Uterus (tissue), 4 donors: Measurements from ENCODE around the gene FGFR2. TPM values are rescaled to one million over a fixed set of nuclear protein-coding genes. Genes with fewer than 3 reads are reported as not detected.

Source experiments
- DNase-seq, 2 donors: peaks; one replicate each; pipeline ENCODE4 v3.0.0-alpha.2; 2019 to 2020
- H3K27ac ChIP-seq, 2 donors: fragments of 200-600 bp; sonication (generic); 1 replicate in 1 of 2; 2 replicates in 1 of 2; pipeline ENCODE4 v1.5.1; 2016 to 2018
- H3K27me3 ChIP-seq, 2 donors: fragments of 200-600 bp; sonication (generic); one replicate each; pipeline ENCODE4 v1.5.1; 2018 to 2019; ENCODE audit warnings: control low read depth in 1 of 2
- H3K36me3 ChIP-seq, 2 donors: fragments of 200-600 bp; sonication (generic); one replicate each; pipeline ENCODE4 v1.5.1; 2019; ENCODE audit warnings: control low read depth in 1 of 2
- H3K4me1 ChIP-seq, 2 donors: fragments of 200-600 bp; sonication (generic); one replicate each; pipeline ENCODE4 v1.5.1; 2018 to 2019; ENCODE audit warnings: control low read depth in 1 of 2
- H3K4me3 ChIP-seq, 2 donors: fragments of 200-600 bp; sonication (generic); 1 replicate in 1 of 2; 2 replicates in 1 of 2; pipeline ENCODE4 v1.5.1; 2018 to 2019; ENCODE audit warnings: mild to moderate bottlenecking in 1 of 2
- H3K9me3 ChIP-seq, 2 donors: fragments of 200-600 bp; sonication (generic); one replicate each; pipeline ENCODE4 v1.5.1; 2019; ENCODE audit warnings: control low read depth in 1 of 2
- CTCF ChIP-seq, 4 experiments: fragments of 200-600 bp in 2 of 4; fragments of 450-650 bp in 2 of 4; sonication (generic) in 2 of 4; IDR thresholded peaks; one replicate each; pipeline ENCODE4 v1.5.1; 2016 to 2019; ENCODE audit warnings: antibody characterized with exemption in 4 of 4, mild to moderate bottlenecking in 2 of 4, moderate library complexity in 1 of 4
- POLR2A ChIP-seq, 2 donors: fragments of 450-650 bp; IDR thresholded peaks; one replicate each; pipeline ENCODE4 v1.6.1; 2016; ENCODE audit warnings: antibody characterized with exemption in 2 of 2, mild to moderate bottlenecking in 1 of 2, moderate library complexity in 1 of 2
- intact Hi-C: fragments of 100-400 bp; cut with DNase I; formaldehyde crosslinking; loops from one replicate; pipeline ENCODE4 v1.15.1; 2023; ENCODE audit warnings: low total_unique reads
- total RNA-seq, 4 donors: library from RNA; depleted of rRNA in 3 of 4; stranded (reverse); fragments of >200 nt in 3 of 4; gene quantifications; one replicate each; pipeline versions ENCODE4 v1.1.0 to v1.2.4, GENCODE V29; 2014 to 2023
- donor health status: DM: yes; HTN: yes; CAD: no.

Gene FGFR2
- total RNA-seq, 4 donors from 2014 or later, result 27.4 to 159 (median 111) TPM

GRCh38 chr10:121436630-121437341 lies 161.5 kb downstream of the FGFR2 start:
- DNase-seq, result no peak
- Histone ChIP-seq H3K36me3 (no peaks in the 10 kb centered on the region), H3K27ac (peak overlapping the region; percentile 61 to 65), H3K27me3 (no peaks in the 10 kb centered on the region), H3K9me3 (no peaks in the 10 kb centered on the region), H3K4me1 (no peaks in the 10 kb centered on the region), H3K4me3 (no peak overlapping the region)
- intact Hi-C loops, result no loop called here
- no peak for TF ChIP-seq POLR2A (IDR thresholded peaks at IDR 0.05)
- no peak for TF ChIP-seq CTCF (IDR thresholded peaks at IDR 0.05)

GRCh38 chr10:121436281-121436629 lies 162.0 kb downstream of the FGFR2 start:
- Histone ChIP-seq H3K4me3 (no peak overlapping the region), H3K4me1 (no peaks in the 10 kb centered on the region), H3K36me3 (no peaks in the 10 kb centered on the region), H3K27me3 (no peaks in the 10 kb centered on the region), H3K27ac (peak overlapping the region; percentile 61 to 65), H3K9me3 (no peaks in the 10 kb centered on the region)
- no peak for DNase-seq
- TF ChIP-seq CTCF (IDR thresholded peaks at IDR 0.05), result no peak
- TF ChIP-seq POLR2A (IDR thresholded peaks at IDR 0.05), result no peak
- intact Hi-C loops, result no loop called here

GRCh38 chr10:121435099-121435875 lies 163.0 kb downstream of the FGFR2 start:
- Histone ChIP-seq H3K9me3 (no peaks in the 10 kb centered on the region), H3K27ac (peak overlapping the region in 1 of 2 donors; percentile 65), H3K36me3 (no peaks in the 10 kb centered on the region), H3K4me3 (no peak overlapping the region), H3K27me3 (no peaks in the 10 kb centered on the region), H3K4me1 (no peaks in the 10 kb centered on the region)
- TF ChIP-seq CTCF (IDR thresholded peaks at IDR 0.05), result no peak
- TF ChIP-seq POLR2A (IDR thresholded peaks at IDR 0.05), result no peak
- DNase-seq, result no peak
- intact Hi-C loops, result no loop called here

- Histone ChIP-seq H3K9me3 (no peaks in the 10 kb centered on the region), H3K36me3 (no peaks in the 10 kb centered on the region), H3K4me3 (no peak overlapping the region), H3K4me1 (no peaks in the 10 kb centered on the region), H3K27ac (no peak overlapping the region), H3K27me3 (no peaks in the 10 kb centered on the region)
- TF ChIP-seq POLR2A (IDR thresholded peaks at IDR 0.05), result no peak
- TF ChIP-seq CTCF (IDR thresholded peaks at IDR 0.05), result no peak
- DNase-seq, result no peak
- intact Hi-C loops, result no loop called here
Measured at GRCh38 chr10:121433965-121434364, 164.3 kb downstream of the FGFR2 start.

- intact Hi-C loops, result no loop called here
- no peak for DNase-seq
- no peak overlapping the region for H3K27ac ChIP-seq
- H3K27me3 ChIP-seq, result no peaks in the 10 kb centered on the region
- H3K36me3 ChIP-seq, result no peaks in the 10 kb centered on the region
- no peaks in the 10 kb centered on the region for H3K9me3 ChIP-seq
- H3K4me3 ChIP-seq, result no peak overlapping the region
- H3K4me1 ChIP-seq, result no peaks in the 10 kb centered on the region
- TF ChIP-seq POLR2A (IDR thresholded peaks at IDR 0.05) (no peak), CTCF (IDR thresholded peaks at IDR 0.05) (no peak)
Measured at GRCh38 chr10:121428867-121429266, 169.4 kb downstream of the FGFR2 start.
